GM15510 (cell line): ENCODE measurements around the gene STXBP6.

Experiments used
- POLR2A ChIP-seq: IDR thresholded peaks from 3 replicates; pipeline ENCODE4 v1.6.1; 2011; ENCODE audit warnings: borderline replicate concordance; ENCODE audit not compliant: insufficient read length; ENCODE audit errors: extremely low read depth

Gene STXBP6

GRCh38 chr14:24875203-24875838 is 174.6 kb downstream of the STXBP6 start:
- no peak for TF ChIP-seq POLR2A

GRCh38 chr14:24874514-24875202 is 175.3 kb downstream of the STXBP6 start:
- TF ChIP-seq POLR2A: no peak

GRCh38 chr14:24873551-24873950 is 176.4 kb downstream of the STXBP6 start:
- TF ChIP-seq POLR2A: no peak

GRCh38 chr14:24870949-24871701 is 178.8 kb downstream of the STXBP6 start:
- TF ChIP-seq POLR2A: no peak

GRCh38 chr14:24868389-24868788 is 181.6 kb downstream of the STXBP6 start:
- TF ChIP-seq POLR2A: no peak

- TF ChIP-seq POLR2A: no peak
Measured at GRCh38 chr14:24866067-24866639, 183.8 kb downstream of the STXBP6 start.

GRCh38 chr14:24863968-24864684 is 185.8 kb downstream of the STXBP6 start:
- TF ChIP-seq POLR2A: no peak

- no peak for TF ChIP-seq POLR2A
Measured at GRCh38 chr14:24861083-24861630, 188.8 kb downstream of the STXBP6 start.

- no peak for TF ChIP-seq POLR2A
Measured at GRCh38 chr14:24859559-24859958, 190.4 kb downstream of the STXBP6 start.

GRCh38 chr14:24858684-24859083 is 191.3 kb downstream of the STXBP6 start:
- no peak for TF ChIP-seq POLR2A

GRCh38 chr14:24858052-24858451 is 191.9 kb downstream of the STXBP6 start:
- no peak for TF ChIP-seq POLR2A

- TF ChIP-seq POLR2A: no peak
Measured at GRCh38 chr14:24857277-24857676, 192.7 kb downstream of the STXBP6 start.

- no peak for TF ChIP-seq POLR2A
Measured at GRCh38 chr14:24853446-24853845, 196.5 kb downstream of the STXBP6 start.

GRCh38 chr14:24852312-24853060 is 197.5 kb downstream of the STXBP6 start:
- TF ChIP-seq POLR2A: no peak

- TF ChIP-seq POLR2A: no peak
Measured at GRCh38 chr14:24851837-24852236, 198.1 kb downstream of the STXBP6 start.

- no peak for TF ChIP-seq POLR2A
Measured at GRCh38 chr14:24851406-24851805, 198.5 kb downstream of the STXBP6 start.
